GM12801 (cell line): ENCODE data around the gene LPIN2.

Experiments used
- CTCF ChIP-seq: IDR thresholded peaks from one replicate; pipeline ENCODE4 v1.5.1; 2011; ENCODE audit warnings: control low read depth; ENCODE audit not compliant: insufficient read length; ENCODE audit errors: extremely low read depth

LPIN2 gene

GRCh38 chr18:3040881-3041280, 27.9 kb upstream of the LPIN2 start:
- TF ChIP-seq CTCF, result no peak

DNA sequence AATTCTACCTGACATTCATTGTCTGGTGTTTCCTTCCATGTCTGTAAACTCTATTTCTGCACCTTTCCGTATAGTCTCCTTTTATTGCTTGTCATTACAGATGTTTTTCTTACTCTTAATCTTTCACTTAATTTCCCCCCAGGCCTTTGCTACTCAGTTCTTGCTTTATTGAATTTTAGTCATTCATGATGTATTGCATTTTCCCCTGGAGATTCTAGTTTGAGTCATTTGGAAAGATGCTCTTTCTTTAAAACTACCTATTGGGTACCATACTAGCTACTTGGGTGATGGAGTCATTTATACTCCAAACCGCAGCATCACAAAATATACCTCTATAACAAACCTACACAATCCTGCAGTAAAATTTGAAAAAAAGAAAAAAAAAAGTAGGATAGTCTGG, 27.2 kb upstream of the LPIN2 start:
- TF ChIP-seq CTCF, result no peak

DNA sequence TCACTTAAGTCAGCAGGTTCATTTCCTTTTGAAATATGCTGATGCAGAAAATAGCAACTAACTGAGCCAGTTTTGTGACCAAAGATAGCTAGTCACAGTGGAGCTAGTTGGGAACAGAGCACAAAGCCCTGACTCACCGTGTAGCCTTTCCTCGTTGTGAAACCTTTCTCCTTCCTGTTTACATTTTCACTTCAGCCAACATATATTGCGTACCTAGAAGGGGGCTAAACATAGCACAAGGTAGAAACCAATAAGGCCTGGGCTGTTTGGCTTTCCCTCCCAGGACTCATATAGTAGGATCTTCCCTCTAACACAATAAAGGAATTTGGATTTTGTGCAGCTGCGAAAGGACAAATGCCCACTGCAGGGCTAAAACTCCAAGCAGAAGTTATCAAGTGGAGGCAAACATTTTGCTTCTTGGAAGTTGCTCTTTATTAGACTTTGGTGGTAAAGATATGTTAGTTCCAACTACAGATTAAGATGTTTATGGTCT, 24.5 kb upstream of the LPIN2 start:
- TF ChIP-seq CTCF, result no peak

- no peak for TF ChIP-seq CTCF
Observed at GRCh38 chr18:3036108-3036507, 23.2 kb upstream of the LPIN2 start.

- no peak for TF ChIP-seq CTCF
Observed at GRCh38 chr18:3035635-3036034, 22.7 kb upstream of the LPIN2 start.

- TF ChIP-seq CTCF, result no peak
Observed at GRCh38 chr18:3032721-3033120, 19.8 kb upstream of the LPIN2 start.

GRCh38 chr18:3029215-3029952, 16.4 kb upstream of the LPIN2 start:
- TF ChIP-seq CTCF, result no peak
